GM21390 (cell line): ENCODE measurements around the gene DPYSL4.

ENCODE experiments used
- ATAC-seq: cut with Tn5 transposase; IDR thresholded peaks from one replicate; pipeline ENCODE4 v1.9.1; 2021; ENCODE audit not compliant: unreplicated experiment

DPYSL4 gene

GRCh38 chr10:132193907-132194552 is 7.3 kb downstream of the DPYSL4 start:
- ATAC-seq = no peak

- no peak for ATAC-seq
These were observed 8.0 kb downstream of the DPYSL4 start for GRCh38 chr10:132194726-132195125.

- ATAC-seq = no peak
These were observed 8.8 kb downstream of the DPYSL4 start for GRCh38 chr10:132195366-132196075.

GRCh38 chr10:132196178-132197113 is 9.7 kb downstream of the DPYSL4 start:
- no peak for ATAC-seq

GRCh38 chr10:132197271-132198067 is 10.7 kb downstream of the DPYSL4 start:
- no peak for ATAC-seq

- no peak for ATAC-seq
These were observed 11.3 kb downstream of the DPYSL4 start for GRCh38 chr10:132198068-132198370.

- ATAC-seq = no peak
These were observed 11.8 kb downstream of the DPYSL4 start for GRCh38 chr10:132198381-132199181.

- no peak for ATAC-seq
These were observed 12.6 kb downstream of the DPYSL4 start for GRCh38 chr10:132199268-132199853.

GRCh38 chr10:132199854-132200311 is 13.1 kb downstream of the DPYSL4 start:
- ATAC-seq = no peak

- ATAC-seq = no peak
These were observed 13.8 kb downstream of the DPYSL4 start for GRCh38 chr10:132200344-132201110.

- no peak for ATAC-seq
These were observed 14.6 kb downstream of the DPYSL4 start for GRCh38 chr10:132201111-132201969.

- ATAC-seq = no peak
These were observed 15.6 kb downstream of the DPYSL4 start for GRCh38 chr10:132202070-132202970.

GRCh38 chr10:132203256-132204077 is 16.7 kb downstream of the DPYSL4 start:
- ATAC-seq = no peak

- no peak for ATAC-seq
These were observed 17.5 kb downstream of the DPYSL4 start for GRCh38 chr10:132204078-132204780.

GRCh38 chr10:132204781-132205473 is 18.2 kb downstream of the DPYSL4 start:
- no peak for ATAC-seq
